Neuronal stem cell (in vitro differentiated cells): ENCODE results near the gene ATP8A2.

ENCODE experiments used
- DNase-seq: peaks from one replicate; pipeline ENCODE4 v3.0.0-alpha.2; 2013; ENCODE audit warnings: low spot score
- H2AFZ ChIP-seq: one replicate; pipeline ENCODE4 v1.6.1; 2013; ENCODE audit warnings: mild to moderate bottlenecking, low read length, inconsistent platforms
- H2AK5ac ChIP-seq: 2 replicates; pipeline ENCODE4 v1.6.1; 2013; ENCODE audit warnings: low read depth, mild to moderate bottlenecking, inconsistent platforms, low read length, moderate library complexity, mixed read lengths
- H2BK120ac ChIP-seq: 2 replicates; pipeline ENCODE4 v1.6.1; 2013; ENCODE audit warnings: low read depth, mild to moderate bottlenecking, inconsistent platforms, low read length, moderate library complexity, mixed read lengths
- H2BK12ac ChIP-seq: one replicate; pipeline ENCODE4 v1.6.1; 2013; ENCODE audit warnings: low read length, inconsistent platforms
- H2BK15ac ChIP-seq: 2 replicates; pipeline ENCODE4 v1.6.1; 2013; ENCODE audit warnings: mild to moderate bottlenecking, low read length, inconsistent platforms, mixed read lengths
- H2BK5ac ChIP-seq: one replicate; pipeline ENCODE4 v1.6.1; 2013; ENCODE audit warnings: inconsistent platforms, mild to moderate bottlenecking, low read length, moderate library complexity
- H3K14ac ChIP-seq: one replicate; pipeline ENCODE4 v1.6.1; 2013; ENCODE audit warnings: low read length, inconsistent platforms
- H3K18ac ChIP-seq: 2 replicates; pipeline ENCODE4 v1.6.1; 2013; ENCODE audit warnings: low read length, inconsistent platforms
- H3K23ac ChIP-seq: 2 replicates; pipeline ENCODE4 v1.6.1; 2013; ENCODE audit warnings: low read depth, mild to moderate bottlenecking, mixed read lengths, low read length, inconsistent platforms; ENCODE audit not compliant: poor library complexity
- H3K27ac ChIP-seq: replicated peaks from 3 replicates; pipeline ENCODE4 v1.5.1; 2013; ENCODE audit warnings: low read length, inconsistent platforms
- H3K27me3 ChIP-seq, 3 experiments: 2 replicates each; pipeline ENCODE4 v1.6.1; 2013; ENCODE audit warnings: low read length in 3 of 3, mild to moderate bottlenecking in 2 of 3, inconsistent platforms in 1 of 3, low read depth in 1 of 3, mixed read lengths in 1 of 3, moderate library complexity in 1 of 3; ENCODE audit not compliant: control insufficient read depth in 3 of 3, insufficient read depth in 3 of 3
- H3K36me3 ChIP-seq, 2 donors: replicated peaks in 1 of 2; 2 replicates each; pipeline ENCODE4 v1.6.1; 2013; ENCODE audit warnings: low read length in 2 of 2; ENCODE audit not compliant: control insufficient read depth in 2 of 2, insufficient read depth in 2 of 2
- H3K4ac ChIP-seq: 2 replicates; pipeline ENCODE4 v1.6.1; 2013; ENCODE audit warnings: inconsistent platforms, mild to moderate bottlenecking, low read length, moderate library complexity
- H3K4me1 ChIP-seq, 2 donors: 1 replicate in 1 of 2; 2 replicates in 1 of 2; pipeline ENCODE4 v1.6.1; 2013; ENCODE audit warnings: low read length in 2 of 2, low read depth in 1 of 2; ENCODE audit not compliant: control insufficient read depth in 2 of 2, insufficient read depth in 1 of 2
- H3K4me2 ChIP-seq: one replicate; pipeline ENCODE4 v1.6.1; 2013; ENCODE audit warnings: mild to moderate bottlenecking, low read length, inconsistent platforms; ENCODE audit not compliant: insufficient read depth, poor library complexity, severe bottlenecking
- H3K4me3 ChIP-seq, 2 donors: 2 replicates each; pipeline ENCODE4 v1.5.1; 2013; ENCODE audit warnings: low read length in 2 of 2, mild to moderate bottlenecking in 2 of 2, inconsistent platforms in 1 of 2, moderate library complexity in 1 of 2
- H3K79me1 ChIP-seq: one replicate; pipeline ENCODE4 v1.6.1; 2013; ENCODE audit warnings: low read depth, mild to moderate bottlenecking, inconsistent platforms, low read length, moderate library complexity
- H3K9ac ChIP-seq: one replicate; pipeline ENCODE4 v1.6.1; 2013; ENCODE audit warnings: mild to moderate bottlenecking, low read depth, low read length, inconsistent platforms; ENCODE audit not compliant: poor library complexity
- H3K9me3 ChIP-seq, 2 donors: replicated peaks in 1 of 2; 2 replicates each; pipeline versions ENCODE3 to v1.6.1; 2013; ENCODE audit warnings: low read length in 2 of 2, mild to moderate bottlenecking in 2 of 2, inconsistent platforms in 1 of 2, low read depth in 1 of 2, mixed read lengths in 1 of 2, moderate library complexity in 1 of 2; ENCODE audit not compliant: control insufficient read depth in 2 of 2, insufficient read depth in 1 of 2
- H4K8ac ChIP-seq: one replicate; pipeline ENCODE4 v1.6.1; 2013; ENCODE audit warnings: low read depth, mild to moderate bottlenecking, inconsistent platforms, low read length, moderate library complexity
- H4K91ac ChIP-seq: one replicate; pipeline ENCODE4 v1.6.1; 2013; ENCODE audit warnings: low read length, low read depth, mild to moderate bottlenecking, inconsistent platforms; ENCODE audit not compliant: poor library complexity
- WGBS, 2 donors: extraction: QIAGEN DNeasy Blood & Tissue Kit; methylation state at CpG; one replicate each; pipeline ENCODE4 v1.1.7; 2013; ENCODE audit warnings: missing lambda C conversion rate in 2 of 2, mixed read lengths in 1 of 2; ENCODE audit not compliant: insufficient read length in 2 of 2, insufficient replicate concordance in 1 of 2; ENCODE audit errors: extremely low coverage in 2 of 2; 5-methylcytosine and 5-hydroxymethylcytosine counted together

Gene ATP8A2

DNA sequence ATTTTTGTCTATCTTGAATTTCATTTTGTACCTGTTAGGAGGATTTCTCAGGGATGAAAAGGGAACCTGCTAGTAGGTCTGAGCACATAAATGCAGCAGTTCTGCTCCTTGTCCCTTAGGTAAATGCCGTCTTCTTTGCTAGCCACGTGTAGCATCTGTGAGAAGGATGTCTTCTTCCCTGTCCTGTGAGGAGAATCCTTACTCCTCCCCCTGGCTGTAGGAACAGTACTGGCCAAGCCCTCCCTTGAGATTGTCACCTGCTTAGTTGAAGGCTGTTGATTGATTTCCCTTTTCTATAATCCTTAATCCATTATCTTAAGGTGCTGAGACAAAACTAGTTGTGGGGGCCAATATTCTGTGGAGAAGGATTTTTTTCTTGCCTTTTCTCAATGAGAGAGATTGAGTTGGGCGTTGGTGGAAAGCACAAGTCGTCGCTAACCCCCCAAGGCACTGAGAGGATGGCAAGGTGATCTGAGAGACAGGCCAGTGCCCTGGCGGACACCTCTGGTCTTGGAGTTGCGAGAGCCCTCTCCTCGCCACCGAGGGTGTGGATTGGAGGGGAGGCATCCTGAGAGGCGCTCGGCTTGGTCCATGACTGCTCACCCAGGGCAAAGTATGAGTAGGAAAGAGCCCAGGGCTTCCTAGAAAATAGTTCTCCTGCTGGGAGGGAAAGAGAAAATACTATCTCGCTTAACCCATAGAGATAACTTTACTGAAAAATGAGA, 216.7 kb downstream of the ATP8A2 start:
- no peak overlapping the region for H2BK12ac ChIP-seq
- no peak for DNase-seq
- no peak overlapping the region for H2AFZ ChIP-seq
- no peak overlapping the region for H3K4me2 ChIP-seq
- no peak overlapping the region for H4K8ac ChIP-seq
- H2BK15ac ChIP-seq: no peak overlapping the region
- peaks cover 0 to 9% (median 0%) of the 10 kb centered on the region in 3 experiments for H3K27me3 ChIP-seq
- no peak overlapping the region for H3K18ac ChIP-seq
- no peak overlapping the region for H3K14ac ChIP-seq
- H3K9ac ChIP-seq: no peak overlapping the region
- H3K36me3 ChIP-seq: no peaks in the 10 kb centered on the region
- H3K4ac ChIP-seq: no peak overlapping the region
- no CpG with 5 or more reads among the region's 12 CpGs for WGBS, 2 donors
- no peak overlapping the region for H3K4me3 ChIP-seq
- H2BK120ac ChIP-seq: no peak overlapping the region
- H3K23ac ChIP-seq: no peak overlapping the region
- no peak overlapping the region for H4K91ac ChIP-seq
- H3K4me1 ChIP-seq: peaks cover 0 to 1% of the 10 kb centered on the region in 2 donors
- H3K79me1 ChIP-seq: no peaks in the 10 kb centered on the region
- no peak overlapping the region for H3K27ac ChIP-seq
- no peaks in the 10 kb centered on the region for H3K9me3 ChIP-seq
- H2AK5ac ChIP-seq: no peak overlapping the region
- no peak overlapping the region for H2BK5ac ChIP-seq

GRCh38 chr13:25598421-25598820, 226.6 kb downstream of the ATP8A2 start:
- no peak overlapping the region for H2AK5ac ChIP-seq
- H2BK5ac ChIP-seq: no peak overlapping the region
- no peaks in the 10 kb centered on the region for H3K27me3 ChIP-seq
- WGBS, 2 donors: no CpG with 5 or more reads among the region's 2 CpGs
- H3K9me3 ChIP-seq: no peaks in the 10 kb centered on the region
- no peak overlapping the region for H3K27ac ChIP-seq
- peaks cover 0 to 1% of the 10 kb centered on the region in 2 donors for H3K4me1 ChIP-seq
- no peak overlapping the region for H2AFZ ChIP-seq
- H2BK12ac ChIP-seq: no peak overlapping the region
- no peak overlapping the region for H4K91ac ChIP-seq
- no peaks in the 10 kb centered on the region for H3K36me3 ChIP-seq
- no peak overlapping the region for H3K18ac ChIP-seq
- H3K4me2 ChIP-seq: no peak overlapping the region
- no peak overlapping the region for H3K14ac ChIP-seq
- H4K8ac ChIP-seq: no peak overlapping the region
- no peak overlapping the region for H3K4ac ChIP-seq
- no peak for DNase-seq
- H3K4me3 ChIP-seq: no peak overlapping the region
- no peak overlapping the region for H3K9ac ChIP-seq
- H3K23ac ChIP-seq: no peak overlapping the region
- no peaks in the 10 kb centered on the region for H3K79me1 ChIP-seq
- H2BK15ac ChIP-seq: no peak overlapping the region
- H2BK120ac ChIP-seq: no peak overlapping the region

DNA sequence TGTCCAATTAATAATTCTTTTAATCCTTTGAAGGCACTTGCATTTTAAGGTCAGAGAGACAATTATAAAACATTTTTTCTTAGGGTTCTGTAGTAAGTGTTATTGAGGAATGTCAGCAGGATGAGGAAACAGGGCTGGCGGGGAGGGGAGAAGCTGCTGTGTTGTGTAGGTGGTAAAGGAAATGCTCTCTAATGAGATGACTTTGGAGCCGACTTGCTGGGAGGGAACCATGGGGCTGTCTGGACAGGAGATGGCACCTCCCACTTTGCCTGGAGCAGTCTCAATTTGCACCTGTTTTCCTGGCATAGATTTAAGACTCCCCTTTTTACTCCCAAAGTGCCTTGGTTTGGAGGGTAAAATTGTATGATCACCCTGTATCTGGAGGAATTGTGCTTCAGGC, 230.4 kb downstream of the ATP8A2 start:
- no peak overlapping the region for H3K14ac ChIP-seq

GRCh38 chr13:25604106-25604505, 232.3 kb downstream of the ATP8A2 start:
- Histone ChIP-seq H4K91ac (no peak overlapping the region), H2BK120ac (no peak overlapping the region), H3K4ac (no peak overlapping the region), H3K4me3 (no peak overlapping the region), H2BK5ac (no peak overlapping the region), H3K36me3 (no peaks in the 10 kb centered on the region), H2AK5ac (no peak overlapping the region), H3K4me2 (no peak overlapping the region), H3K79me1 (no peaks in the 10 kb centered on the region), H3K14ac (no peak overlapping the region), H4K8ac (no peak overlapping the region), H2AFZ (no peak overlapping the region), H2BK12ac (no peak overlapping the region), H3K27me3 (no peaks in the 10 kb centered on the region), H3K9ac (no peak overlapping the region), H3K23ac (no peak overlapping the region), H3K9me3 (no peaks in the 10 kb centered on the region), H3K18ac (no peak overlapping the region), H3K27ac (no peak overlapping the region), H2BK15ac (no peak overlapping the region), H3K4me1 (peaks cover 0 to 1% of the 10 kb centered on the region in 2 donors)
- DNase-seq: no peak
- no CpG with 5 or more reads among the region's 1 CpG for WGBS, 2 donors

More for the DNA sequence above, 230.4 kb downstream of the ATP8A2 start:
- no peak overlapping the region for H3K4ac ChIP-seq
- H3K27me3 ChIP-seq: no peaks in the 10 kb centered on the region
- no peak overlapping the region for H2BK12ac ChIP-seq
- no peak overlapping the region for H3K18ac ChIP-seq
- H3K79me1 ChIP-seq: no peaks in the 10 kb centered on the region
- no peak overlapping the region for H2BK15ac ChIP-seq
- no peak overlapping the region for H3K27ac ChIP-seq
- H3K4me1 ChIP-seq: peaks cover 0 to 1% of the 10 kb centered on the region in 2 donors
- no peak for DNase-seq
- WGBS, 2 donors: no CpG with 5 or more reads among the region's 2 CpGs
- no peak overlapping the region for H2AK5ac ChIP-seq
- H2AFZ ChIP-seq: no peak overlapping the region
- no peak overlapping the region for H4K91ac ChIP-seq
- no peak overlapping the region for H3K9ac ChIP-seq
- H4K8ac ChIP-seq: no peak overlapping the region
- H2BK120ac ChIP-seq: no peak overlapping the region
- H3K36me3 ChIP-seq: no peaks in the 10 kb centered on the region
- H2BK5ac ChIP-seq: no peak overlapping the region
- H3K23ac ChIP-seq: no peak overlapping the region
- no peak overlapping the region for H3K4me2 ChIP-seq
- no peak overlapping the region for H3K4me3 ChIP-seq
- no peaks in the 10 kb centered on the region for H3K9me3 ChIP-seq
